MCF 10A (cell line): ENCODE results near the gene GPC2. TPM values are rescaled to one million over a fixed set of nuclear protein-coding genes. Genes with fewer than 3 reads are reported as not detected.

Experiments used
- BruUV-seq: library from RNA; stranded (reverse); fragments of 400-500 nt; replicated peaks from 2 replicates; lab custom pipeline; 2021; lab: Mats Ljungman, UMichigan
- CTCF ChIA-PET: fragments of 300-600 bp; sonication (Branson Sonifier 250); formaldehyde crosslinking; extraction: SDS; loops from one replicate; lab custom pipeline; 2021; ENCODE audit warnings: antibody characterized with exemption, inconsistent platforms; lab: Yijun Ruan, JAX
- POLR2A ChIA-PET: fragments of 300-600, 350-650 bp; sonication (Branson Sonifier 250); formaldehyde crosslinking; extraction: SDS; loops from one replicate; lab custom pipeline; 2020; ENCODE audit warnings: antibody characterized with exemption, inconsistent platforms; lab: Yijun Ruan, JAX
- DNase-seq: peaks from one replicate; pipeline ENCODE4 v3.0.0-alpha.2; 2018; ENCODE audit not compliant: unreplicated experiment
- H3K27ac Mint-ChIP-seq: one replicate; pipeline ENCODE4 v1.8.0; 2022; ENCODE audit warnings: mild to moderate bottlenecking, low read depth, mixed read lengths; ENCODE audit not compliant: unreplicated experiment
- H3K27me3 Mint-ChIP-seq: one replicate; pipeline ENCODE4 v1.8.0; 2022; ENCODE audit warnings: mixed read lengths; ENCODE audit not compliant: insufficient read depth, unreplicated experiment
- H3K36me3 Mint-ChIP-seq: one replicate; pipeline ENCODE4 v1.8.0; 2022; ENCODE audit warnings: mild to moderate bottlenecking, moderate library complexity, mixed read lengths; ENCODE audit not compliant: insufficient read depth, unreplicated experiment
- H3K4me1 Mint-ChIP-seq: one replicate; pipeline ENCODE4 v1.8.0; 2022; ENCODE audit warnings: mixed read lengths; ENCODE audit not compliant: insufficient read depth, unreplicated experiment
- H3K4me3 Mint-ChIP-seq: one replicate; pipeline ENCODE4 v1.8.0; 2022; ENCODE audit warnings: mild to moderate bottlenecking, moderate library complexity, mixed read lengths; ENCODE audit not compliant: unreplicated experiment
- H3K9me3 Mint-ChIP-seq: one replicate; pipeline ENCODE4 v1.8.0; 2022; ENCODE audit warnings: mixed read lengths; ENCODE audit not compliant: unreplicated experiment
- CTCF ChIP-seq: fragments of 200-600 bp; IDR thresholded peaks from one replicate; pipeline ENCODE4 v1.8.0; 2022; ENCODE audit warnings: antibody characterized with exemption, mild to moderate bottlenecking; ENCODE audit not compliant: unreplicated experiment
- intact Hi-C: fragments of 100-400 bp; cut with micrococcal nuclease; formaldehyde crosslinking; loops from 2 replicates; pipeline ENCODE4 v1.14.1; 2022
- total RNA-seq: library from RNA; stranded (reverse); gene quantifications from 2 replicates; pipeline ENCODE4 v1.2.3, GENCODE V29; 2022

GPC2 gene
- total RNA-seq, 1 experiment from 2014 or later, result 0.65 TPM

- intact Hi-C loops, result no loop called here
- ChIA-PET POLR2A (interaction anchor here (1.0 to 1.9 kb wide), 3 partner anchors 10 to 15 kb away, joined by 3 to 5 read pairs (median 5); no protein-coding TSS in a partner anchor), CTCF (interaction anchor here (1.9 to 5.3 kb wide), 2 partner anchors 10 to 12 kb away, joined by 7 to 34 read pairs; no protein-coding TSS in a partner anchor)
- Mint-ChIP-seq H3K9me3 (no peaks in the 10 kb centered on the region), H3K27me3 (no peaks in the 10 kb centered on the region), H3K27ac (no peak overlapping the region), H3K4me3 (no peak overlapping the region), H3K4me1 (no peaks in the 10 kb centered on the region), H3K36me3 (no peaks in the 10 kb centered on the region)
- DNase-seq, result no peak
- no peak for TF ChIP-seq CTCF
- no TSS peak for BruUV-seq
Measured at GRCh38 chr7:100142461-100142860, 34.7 kb downstream of the GPC2 start.

- POLR2A ChIA-PET, result interaction anchor here (0.9 to 1.9 kb wide), 5 partner anchors 9 to 126 kb away, joined by 3 to 5 read pairs (median 3); partner anchors contain the start of genes AP4M1, MCM7 and ZKSCAN1
- H3K27ac Mint-ChIP-seq, result no peak overlapping the region
- H3K9me3 Mint-ChIP-seq, result no peaks in the 10 kb centered on the region
- no peaks in the 10 kb centered on the region for H3K27me3 Mint-ChIP-seq
- CTCF ChIA-PET, result interaction anchor here (0.6 to 5.3 kb wide), 3 partner anchors 9 to 34 kb away, joined by 3 to 34 read pairs (median 4); no protein-coding TSS in a partner anchor
- no TSS peak for BruUV-seq
- DNase-seq, result no peak
- H3K4me3 Mint-ChIP-seq, result no peak overlapping the region
- intact Hi-C loops, result no loop called here
- H3K4me1 Mint-ChIP-seq, result no peaks in the 10 kb centered on the region
- no peak for TF ChIP-seq CTCF
- no peaks in the 10 kb centered on the region for H3K36me3 Mint-ChIP-seq
Measured at GRCh38 chr7:100141555-100141949, 35.6 kb downstream of the GPC2 start.

GRCh38 chr7:100137851-100138760, 39.1 kb downstream of the GPC2 start:
- H3K27ac Mint-ChIP-seq, result no peak overlapping the region
- no peaks in the 10 kb centered on the region for H3K9me3 Mint-ChIP-seq
- intact Hi-C loops, result loop anchor here (10.0 kb wide), 1 partner anchor 207 kb away; no protein-coding TSS in a partner anchor
- ChIA-PET POLR2A (interaction anchor here (0.7 to 1.2 kb wide), 3 partner anchors 11 to 159 kb away, joined by 3 to 5 read pairs (median 4); partner anchors contain the start of genes GPC2, LAMTOR4 and STAG3), CTCF (interaction anchor here (0.7 to 2.1 kb wide), 4 partner anchors 8 to 80 kb away, joined by 4 to 10 read pairs (median 6); no protein-coding TSS in a partner anchor)
- peaks cover 10% of the 10 kb centered on the region for H3K27me3 Mint-ChIP-seq
- no peak for DNase-seq
- BruUV-seq, result no TSS peak
- no peak overlapping the region for H3K4me3 Mint-ChIP-seq
- no peaks in the 10 kb centered on the region for H3K36me3 Mint-ChIP-seq
- H3K4me1 Mint-ChIP-seq, result no peaks in the 10 kb centered on the region
- no peak for TF ChIP-seq CTCF
